GM12878 (cell line): ENCODE data around the gene NFS1. TPM values are rescaled to one million over a fixed set of nuclear protein-coding genes. Genes with fewer than 3 reads are reported as not detected.

Experiments
- ASH2L ChIP-seq: fragments of 300-600, 200-600 bp; sonication (generic); IDR thresholded peaks from 2 replicates; pipeline ENCODE4 v1.6.1; 2017; ENCODE audit warnings: low read depth, mild to moderate bottlenecking, borderline replicate concordance
- CHD1 ChIP-seq: IDR thresholded peaks from 2 replicates; pipeline ENCODE4 v1.6.1; 2012; ENCODE audit warnings: low read depth, low read length, improper control_type of control experiment
- CREB1 ChIP-seq: IDR thresholded peaks from 2 replicates; pipeline ENCODE4 v1.6.1; 2012; ENCODE audit warnings: low read depth, mild to moderate bottlenecking, inconsistent platforms
- EGR1 ChIP-seq, 2 experiments: IDR thresholded peaks; 1 replicate in 1 of 2; 2 replicates in 1 of 2; pipeline ENCODE4 v1.6.1; 2011 to 2012; ENCODE audit warnings: low read depth in 2 of 2, low read length in 2 of 2, borderline replicate concordance in 1 of 2, mild to moderate bottlenecking in 1 of 2, moderate library complexity in 1 of 2
- ETV6 ChIP-seq, 2 experiments: fragments of 450-650 bp in 1 of 2; IDR thresholded peaks in 1 of 2; conservative IDR thresholded peaks in 1 of 2; 2 replicates each; pipeline ENCODE4 v1.6.1; 2014; ENCODE audit warnings: antibody characterized with exemption in 1 of 2, borderline replicate concordance in 1 of 2, low read depth in 1 of 2, mild to moderate bottlenecking in 1 of 2, moderate library complexity in 1 of 2
- FOXM1 ChIP-seq: IDR thresholded peaks from 2 replicates; pipeline ENCODE4 v1.6.1; 2012; ENCODE audit warnings: low read depth, mild to moderate bottlenecking, inconsistent platforms, low read length, moderate library complexity
- HDAC6 ChIP-seq: fragments of 200-600 bp; sonication (generic); IDR thresholded peaks from one replicate; pipeline ENCODE4 v1.8.0; 2017; ENCODE audit warnings: antibody characterized with exemption; ENCODE audit not compliant: unreplicated experiment
- KLF5 ChIP-seq: fragments of 450-650 bp; IDR thresholded peaks from 2 replicates; pipeline ENCODE4 v1.6.1; 2014; ENCODE audit warnings: mild to moderate bottlenecking; ENCODE audit not compliant: partially characterized antibody
- MYB ChIP-seq: fragments of 150-350 bp; IDR thresholded peaks from 2 replicates; pipeline ENCODE4 v1.6.1; 2014; ENCODE audit warnings: mild to moderate bottlenecking, low read depth, low read length, borderline replicate concordance
- MYC ChIP-seq: IDR thresholded peaks from 2 replicates; pipeline ENCODE4 v1.6.1; 2011; ENCODE audit warnings: mild to moderate bottlenecking, low read length, moderate library complexity, inconsistent platforms; ENCODE audit not compliant: insufficient read depth, insufficient replicate concordance, insufficient read length, severe bottlenecking
- NR2C1 ChIP-seq: fragments of 450-650 bp; IDR thresholded peaks from 2 replicates; pipeline ENCODE4 v1.6.1; 2017; ENCODE audit warnings: antibody characterized with exemption, mild to moderate bottlenecking, moderate library complexity
- NR2C2 ChIP-seq: IDR thresholded peaks from 2 replicates; pipeline ENCODE4 v1.6.1; 2011; ENCODE audit warnings: borderline replicate concordance, low read depth; ENCODE audit not compliant: control insufficient read depth, insufficient read length
- PAX8 ChIP-seq: fragments of 450-650 bp; IDR thresholded peaks from 2 replicates; pipeline ENCODE4 v1.6.1; 2017; ENCODE audit warnings: mild to moderate bottlenecking, moderate library complexity
- RAD21 ChIP-seq: IDR thresholded peaks from 2 replicates; pipeline ENCODE4 v1.6.1; 2011; ENCODE audit warnings: mild to moderate bottlenecking, low read depth, low read length, moderate library complexity; ENCODE audit not compliant: insufficient read depth
- RAD51 ChIP-seq: fragments of 450-650 bp; IDR thresholded peaks from 2 replicates; pipeline ENCODE4 v1.6.1; 2016; ENCODE audit warnings: moderate library complexity, mild to moderate bottlenecking, inconsistent platforms
- RUNX3 ChIP-seq: IDR thresholded peaks from 2 replicates; pipeline ENCODE4 v1.6.1; 2012; ENCODE audit warnings: low read length, inconsistent platforms
- SMC3 ChIP-seq: IDR thresholded peaks from 2 replicates; pipeline ENCODE4 v1.6.1; 2011; ENCODE audit warnings: low read length, improper control_type of control experiment, borderline replicate concordance
- TARDBP ChIP-seq: IDR thresholded peaks from 2 replicates; pipeline ENCODE4 v1.6.1; 2016; ENCODE audit warnings: borderline replicate concordance
- TBL1XR1 ChIP-seq: IDR thresholded peaks from 2 replicates; pipeline ENCODE4 v1.6.1; 2012; ENCODE audit warnings: low read depth, low read length, improper control_type of control experiment
- TCF3 ChIP-seq: IDR thresholded peaks from 2 replicates; pipeline ENCODE4 v1.6.1; 2012; ENCODE audit warnings: low read depth, mild to moderate bottlenecking, low read length, borderline replicate concordance; ENCODE audit not compliant: insufficient read depth
- TCF7 ChIP-seq: IDR thresholded peaks from 2 replicates; pipeline ENCODE4 v1.6.1; 2014; ENCODE audit warnings: antibody characterized with exemption, borderline replicate concordance
- WRNIP1 ChIP-seq: IDR thresholded peaks from 2 replicates; pipeline ENCODE4 v1.6.1; 2011; ENCODE audit warnings: low read depth, low read length, improper control_type of control experiment, borderline replicate concordance
- YBX1 ChIP-seq: fragments of 450-650 bp; IDR thresholded peaks from 2 replicates; pipeline ENCODE4 v1.6.1; 2016; ENCODE audit warnings: antibody characterized with exemption
- ZNF24 ChIP-seq: fragments of 450-650 bp; IDR thresholded peaks from 2 replicates; pipeline ENCODE4 v1.6.1; 2017; ENCODE audit warnings: antibody characterized with exemption, mild to moderate bottlenecking
- polyA plus RNA-seq, 11 experiments: library from polyadenylated mRNA; depleted of rRNA in 4 of 11; unstranded in 6 of 11; stranded (reverse) in 5 of 11; fragments of >200 nt; fragmentation: Nextera tagmentation in 4 of 11; fragmentation: Illumina TruSeq in 1 of 11; extraction: Ambion mirVana in 4 of 11; extraction: Trizol in 1 of 11; gene quantifications; 1 replicate in 1 of 11; 2 replicates in 10 of 11; pipeline versions ENCODE4 v1.2.1 to v1.2.3, GENCODE V29; 2011 to 2016; ENCODE audit warnings: inconsistent platforms in 2 of 11, missing spikeins in 2 of 11, low read depth in 1 of 11
- total RNA-seq, 4 experiments: library from RNA; depleted of rRNA in 3 of 4; stranded (reverse); fragments of >200 nt in 3 of 4; fragmentation: Illumina TruSeq in 1 of 4; extraction: Trizol in 1 of 4; gene quantifications; 2 replicates each; pipeline versions ENCODE4 v1.2.1 to v1.2.3, GENCODE V29; 2013 to 2021
- TF ChIP-seq, protein P1 (sequence below): IDR thresholded peaks from 2 replicates; pipeline ENCODE4 v1.6.1; 2011; ENCODE audit warnings: mild to moderate bottlenecking, low read depth, low read length, moderate library complexity; ENCODE audit not compliant: insufficient replicate concordance
- TF ChIP-seq, protein P2 (sequence below): IDR thresholded peaks from 2 replicates; pipeline ENCODE4 v1.6.1; 2012; ENCODE audit warnings: low read depth, low read length, improper control_type of control experiment
- TF ChIP-seq, protein P3 (sequence below): IDR thresholded peaks from 2 replicates; pipeline ENCODE4 v1.6.1; 2011; ENCODE audit warnings: low read depth, low read length, improper control_type of control experiment, borderline replicate concordance
- TF ChIP-seq, protein P4 (sequence below): IDR thresholded peaks from 2 replicates; pipeline ENCODE4 v1.6.1; 2012; ENCODE audit warnings: low read depth, low read length, improper control_type of control experiment

Gene NFS1
- total and polyA plus RNA-seq, 10 of the 15 experiments (the other 5 are each of a cell fraction or from before 2014, with no cell fraction given) = 9.2 to 74.1 (median 38.6) TPM

DNA sequence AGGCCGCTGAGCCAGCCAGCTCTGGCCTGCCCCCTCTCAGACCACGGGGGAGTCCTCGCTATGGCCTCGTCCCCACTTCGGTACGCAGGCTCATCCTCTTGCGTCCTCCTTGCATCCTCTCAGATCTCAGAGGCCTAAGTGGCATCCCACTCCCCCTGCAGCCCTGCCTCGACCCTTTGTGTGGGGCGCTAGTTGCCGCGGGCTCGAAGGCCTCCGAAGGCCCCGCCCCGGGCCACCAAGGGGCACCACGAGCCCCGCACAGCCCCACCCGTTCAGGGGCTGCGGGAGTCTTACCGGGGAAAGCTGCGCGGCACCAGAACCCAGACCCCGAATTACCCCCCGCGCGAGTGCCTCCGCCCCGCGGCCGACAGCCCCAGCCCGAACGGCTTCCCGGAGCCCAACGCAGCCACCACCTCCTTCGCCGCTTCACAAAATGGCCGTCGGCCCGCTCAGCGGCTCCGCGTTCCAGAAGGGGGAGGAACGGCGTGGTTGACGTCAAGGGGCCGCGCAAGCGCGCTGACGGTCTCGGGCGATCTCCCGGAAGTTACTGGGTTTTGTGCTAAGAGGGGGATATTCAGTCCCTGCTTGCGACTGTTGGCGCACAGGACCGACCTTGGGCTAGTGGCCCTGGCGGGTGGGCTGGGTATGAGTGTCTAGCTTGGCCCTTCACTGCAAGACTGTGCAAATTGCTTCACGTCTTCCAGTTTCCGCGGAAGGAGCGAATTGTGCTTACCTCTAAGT lies 34.5 kb downstream of the NFS1 start, which contains the start of the genes CPNE1 and RBM12 (continued):
- TF ChIP-seq RAD51 (no peak), RUNX3 (no peak; the same call in none of the 2 replicates), RAD21 (no peak), ETV6 (conservative IDR thresholded peaks at IDR 0.05 in 1 of 2, IDR thresholded peaks at IDR 0.05 in 1 of 2; ENCODE audit: borderline replicate concordance in 1 of 2, low read depth in 1 of 2) (no peak), NR2C2 (no peak), HDAC6 (no peak), YBX1 (no peak), TCF3 (no peak; the same call in 1 of the 2 replicates), MYB (no peak), NR2C1 (no peak), EGR1 (IDR thresholded peaks at IDR 0.05; ENCODE audit: borderline replicate concordance in 1 of 2, low read depth in 2 of 2, low read length in 2 of 2) (no peak), SMC3 (no peak), TCF7 (no peak), ASH2L (no peak), WRNIP1 (no peak), MYC (peak; percentile 27), CHD1 (peak; percentile 88; the same call in 1 of the 2 replicates), TARDBP (no peak), PAX8 (no peak), TBL1XR1 (no peak), CREB1 (peak; percentile 89), FOXM1 (no peak), KLF5 (peak; percentile 95), ZNF24 (no peak)
- TF ChIP-seq, protein P1, sequence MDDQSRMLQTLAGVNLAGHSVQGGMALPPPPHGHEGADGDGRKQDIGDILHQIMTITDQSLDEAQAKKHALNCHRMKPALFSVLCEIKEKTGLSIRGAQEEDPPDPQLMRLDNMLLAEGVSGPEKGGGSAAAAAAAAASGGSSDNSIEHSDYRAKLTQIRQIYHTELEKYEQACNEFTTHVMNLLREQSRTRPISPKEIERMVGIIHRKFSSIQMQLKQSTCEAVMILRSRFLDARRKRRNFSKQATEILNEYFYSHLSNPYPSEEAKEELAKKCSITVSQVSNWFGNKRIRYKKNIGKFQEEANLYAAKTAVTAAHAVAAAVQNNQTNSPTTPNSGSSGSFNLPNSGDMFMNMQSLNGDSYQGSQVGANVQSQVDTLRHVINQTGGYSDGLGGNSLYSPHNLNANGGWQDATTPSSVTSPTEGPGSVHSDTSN = no peak
- TF ChIP-seq, protein P2, sequence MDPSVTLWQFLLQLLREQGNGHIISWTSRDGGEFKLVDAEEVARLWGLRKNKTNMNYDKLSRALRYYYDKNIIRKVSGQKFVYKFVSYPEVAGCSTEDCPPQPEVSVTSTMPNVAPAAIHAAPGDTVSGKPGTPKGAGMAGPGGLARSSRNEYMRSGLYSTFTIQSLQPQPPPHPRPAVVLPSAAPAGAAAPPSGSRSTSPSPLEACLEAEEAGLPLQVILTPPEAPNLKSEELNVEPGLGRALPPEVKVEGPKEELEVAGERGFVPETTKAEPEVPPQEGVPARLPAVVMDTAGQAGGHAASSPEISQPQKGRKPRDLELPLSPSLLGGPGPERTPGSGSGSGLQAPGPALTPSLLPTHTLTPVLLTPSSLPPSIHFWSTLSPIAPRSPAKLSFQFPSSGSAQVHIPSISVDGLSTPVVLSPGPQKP = peak; percentile 64; the same call in 1 of the 2 replicates
- TF ChIP-seq, protein P3, sequence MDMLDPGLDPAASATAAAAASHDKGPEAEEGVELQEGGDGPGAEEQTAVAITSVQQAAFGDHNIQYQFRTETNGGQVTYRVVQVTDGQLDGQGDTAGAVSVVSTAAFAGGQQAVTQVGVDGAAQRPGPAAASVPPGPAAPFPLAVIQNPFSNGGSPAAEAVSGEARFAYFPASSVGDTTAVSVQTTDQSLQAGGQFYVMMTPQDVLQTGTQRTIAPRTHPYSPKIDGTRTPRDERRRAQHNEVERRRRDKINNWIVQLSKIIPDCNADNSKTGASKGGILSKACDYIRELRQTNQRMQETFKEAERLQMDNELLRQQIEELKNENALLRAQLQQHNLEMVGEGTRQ = no peak
- TF ChIP-seq, protein P4, sequence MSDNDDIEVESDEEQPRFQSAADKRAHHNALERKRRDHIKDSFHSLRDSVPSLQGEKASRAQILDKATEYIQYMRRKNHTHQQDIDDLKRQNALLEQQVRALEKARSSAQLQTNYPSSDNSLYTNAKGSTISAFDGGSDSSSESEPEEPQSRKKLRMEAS = peak; percentile 84
